Right atrium auricular region (tissue), 2 donors: ENCODE data around the gene RECQL5. TPM values are rescaled to one million over a fixed set of nuclear protein-coding genes. Genes with fewer than 3 reads are reported as not detected.

Experiments
- DNase-seq: peaks from one replicate; pipeline ENCODE4 v3.0.0-alpha.2; 2019; ENCODE audit warnings: low spot score
- H3K27ac ChIP-seq, 2 donors: fragments of 200-600 bp; sonication (generic); 1 replicate in 1 of 2; 2 replicates in 1 of 2; pipeline ENCODE4 v1.5.1; 2016 to 2019
- H3K27me3 ChIP-seq, 2 donors: fragments of 200-600 bp; sonication (generic); one replicate each; pipeline versions ENCODE4 v1.5.1 to v1.6.0; 2017 to 2019
- H3K36me3 ChIP-seq: fragments of 200-600 bp; sonication (generic); one replicate; pipeline ENCODE4 v1.5.1; 2016
- H3K4me1 ChIP-seq, 2 donors: fragments of 200-600 bp; sonication (generic); one replicate each; pipeline versions ENCODE4 v1.5.1 to v1.6.0; 2017 to 2019
- H3K4me3 ChIP-seq, 2 donors: fragments of 200-600 bp; sonication (generic); 1 replicate in 1 of 2; 2 replicates in 1 of 2; pipeline ENCODE4 v1.5.1; 2017 to 2019; ENCODE audit warnings: mild to moderate bottlenecking in 1 of 2, moderate library complexity in 1 of 2
- H3K9me3 ChIP-seq, 2 donors: fragments of 200-600 bp; sonication (generic); one replicate each; pipeline ENCODE4 v1.5.1; 2019
- total RNA-seq, 2 donors: library from RNA; depleted of rRNA; stranded (reverse); fragments of >200 nt; gene quantifications; one replicate each; pipeline ENCODE4 v1.1.0, GENCODE V29; 2016
- TF ChIP-seq, protein P1 (sequence below), 2 donors: fragments of 200-600 bp; sonication (generic); IDR thresholded peaks; one replicate each; pipeline ENCODE4 v1.5.1; 2019; ENCODE audit warnings: antibody characterized with exemption in 2 of 2

RECQL5 gene
- total RNA-seq, 2 donors from 2014 or later: 6.2 to 7.1 TPM

- Histone ChIP-seq H3K27me3 (no peaks in the 10 kb centered on the region), H3K4me3 (no peak overlapping the region), H3K36me3 (peaks cover 69% of the 10 kb centered on the region), H3K9me3 (no peaks in the 10 kb centered on the region), H3K4me1 (peaks cover 0 to 89% of the 10 kb centered on the region in 2 donors), H3K27ac (no peak overlapping the region)
- no peak for DNase-seq
- TF ChIP-seq, protein P1, sequence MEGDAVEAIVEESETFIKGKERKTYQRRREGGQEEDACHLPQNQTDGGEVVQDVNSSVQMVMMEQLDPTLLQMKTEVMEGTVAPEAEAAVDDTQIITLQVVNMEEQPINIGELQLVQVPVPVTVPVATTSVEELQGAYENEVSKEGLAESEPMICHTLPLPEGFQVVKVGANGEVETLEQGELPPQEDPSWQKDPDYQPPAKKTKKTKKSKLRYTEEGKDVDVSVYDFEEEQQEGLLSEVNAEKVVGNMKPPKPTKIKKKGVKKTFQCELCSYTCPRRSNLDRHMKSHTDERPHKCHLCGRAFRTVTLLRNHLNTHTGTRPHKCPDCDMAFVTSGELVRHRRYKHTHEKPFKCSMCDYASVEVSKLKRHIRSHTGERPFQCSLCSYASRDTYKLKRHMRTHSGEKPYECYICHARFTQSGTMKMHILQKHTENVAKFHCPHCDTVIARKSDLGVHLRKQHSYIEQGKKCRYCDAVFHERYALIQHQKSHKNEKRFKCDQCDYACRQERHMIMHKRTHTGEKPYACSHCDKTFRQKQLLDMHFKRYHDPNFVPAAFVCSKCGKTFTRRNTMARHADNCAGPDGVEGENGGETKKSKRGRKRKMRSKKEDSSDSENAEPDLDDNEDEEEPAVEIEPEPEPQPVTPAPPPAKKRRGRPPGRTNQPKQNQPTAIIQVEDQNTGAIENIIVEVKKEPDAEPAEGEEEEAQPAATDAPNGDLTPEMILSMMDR (IDR thresholded peaks at IDR 0.05): no peak
Observed at GRCh38 chr17:75703591-75703990, 36.6 kb upstream of the RECQL5 start.

GRCh38 chr17:75703191-75703590 lies 36.2 kb upstream of the RECQL5 start:
- Histone ChIP-seq H3K27ac (no peak overlapping the region), H3K4me3 (no peak overlapping the region), H3K27me3 (no peaks in the 10 kb centered on the region), H3K36me3 (peaks cover 69% of the 10 kb centered on the region), H3K4me1 (peaks cover 0 to 93% of the 10 kb centered on the region in 2 donors), H3K9me3 (no peaks in the 10 kb centered on the region)
- TF ChIP-seq, protein P1 (IDR thresholded peaks at IDR 0.05): no peak
- DNase-seq: no peak

DNA sequence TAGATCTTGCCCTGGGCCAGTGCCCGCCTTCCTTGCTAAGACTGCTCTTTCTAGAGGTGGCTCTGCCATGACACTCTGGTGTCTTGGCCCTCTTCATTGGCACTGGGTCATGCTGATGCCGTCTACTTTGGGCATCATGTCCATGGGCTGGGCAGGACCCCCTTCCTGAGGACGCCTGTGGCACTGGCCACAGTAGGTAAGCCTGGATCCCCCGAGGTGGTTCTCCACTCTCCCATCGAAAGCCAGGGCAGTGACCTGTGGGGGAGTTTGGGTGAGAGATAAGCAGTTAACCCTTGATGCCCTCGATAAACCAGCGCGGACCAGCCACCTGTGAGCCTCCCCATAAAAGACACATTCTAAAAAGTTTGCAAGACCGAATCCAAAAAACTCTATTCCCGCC lies 34.3 kb upstream of the RECQL5 start:
- DNase-seq: no peak
- peaks cover 0 to 92% of the 10 kb centered on the region in 2 donors for H3K4me1 ChIP-seq

GRCh38 chr17:75698659-75699058 lies 31.7 kb upstream of the RECQL5 start:
- DNase-seq: no peak
- no peaks in the 10 kb centered on the region for H3K27me3 ChIP-seq
- peaks cover 0 to 88% of the 10 kb centered on the region in 2 donors for H3K4me1 ChIP-seq
- H3K9me3 ChIP-seq: no peaks in the 10 kb centered on the region
- H3K27ac ChIP-seq: peak overlapping the region; percentile 93 to 97
- peaks cover 40% of the 10 kb centered on the region for H3K36me3 ChIP-seq
- no peak overlapping the region for H3K4me3 ChIP-seq
- TF ChIP-seq, protein P1 (IDR thresholded peaks at IDR 0.05): no peak

More for the DNA sequence above, 34.3 kb upstream of the RECQL5 start:
- peaks cover 54% of the 10 kb centered on the region for H3K36me3 ChIP-seq
- no peaks in the 10 kb centered on the region for H3K27me3 ChIP-seq
- peak overlapping the region; percentile 93 to 97 for H3K27ac ChIP-seq
- H3K4me3 ChIP-seq: no peak overlapping the region
- TF ChIP-seq, protein P1 (IDR thresholded peaks at IDR 0.05): no peak
- H3K9me3 ChIP-seq: no peaks in the 10 kb centered on the region

DNA sequence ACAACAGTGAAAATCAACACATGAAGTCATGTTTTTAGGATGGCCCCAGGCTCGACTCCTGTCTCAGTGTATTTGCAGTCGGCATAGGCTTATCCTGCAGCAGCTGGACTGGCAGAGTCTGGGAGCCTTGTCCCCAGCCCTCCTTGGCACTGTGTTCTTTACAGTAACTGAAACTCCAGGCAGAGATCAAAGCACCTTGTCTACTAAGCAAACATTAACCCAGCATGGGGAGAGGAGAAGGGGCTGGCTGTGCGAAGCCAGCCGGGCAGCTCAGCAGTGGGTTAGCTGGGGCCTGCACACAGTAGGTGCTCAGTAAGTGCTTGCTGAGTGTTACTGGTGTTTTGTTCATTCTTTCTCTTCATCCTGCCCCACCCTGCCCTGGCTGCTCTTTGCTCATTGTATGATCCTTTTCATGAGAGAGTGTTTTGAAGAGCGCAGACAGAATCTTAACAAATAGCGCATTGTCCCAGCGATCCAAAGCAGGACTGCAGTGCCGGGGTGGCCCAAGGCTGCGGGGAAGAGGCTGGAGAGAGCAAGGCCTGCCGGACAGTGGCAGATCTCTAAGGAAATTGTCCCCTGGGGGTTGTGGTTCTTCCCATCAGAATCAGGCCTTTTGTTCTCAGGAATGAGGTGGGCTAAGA lies 30.8 kb upstream of the RECQL5 start:
- Histone ChIP-seq H3K4me3 (no peak overlapping the region), H3K9me3 (no peaks in the 10 kb centered on the region), H3K4me1 (peaks cover 0 to 93% of the 10 kb centered on the region in 2 donors), H3K27ac (peak overlapping the region; percentile 93 to 97), H3K27me3 (no peaks in the 10 kb centered on the region), H3K36me3 (peaks cover 31% of the 10 kb centered on the region)
- no peak for DNase-seq
- TF ChIP-seq, protein P1 (IDR thresholded peaks at IDR 0.05): no peak

- H3K4me1 ChIP-seq: peaks cover 0 to 93% of the 10 kb centered on the region in 2 donors
- no peaks in the 10 kb centered on the region for H3K27me3 ChIP-seq
- peak overlapping the region; percentile 93 to 97 for H3K27ac ChIP-seq
- H3K9me3 ChIP-seq: no peaks in the 10 kb centered on the region
- peaks cover 12% of the 10 kb centered on the region for H3K36me3 ChIP-seq
- DNase-seq: no peak
- no peak overlapping the region for H3K4me3 ChIP-seq
- TF ChIP-seq, protein P1 (IDR thresholded peaks at IDR 0.05): no peak
Observed at GRCh38 chr17:75695830-75696271, 28.9 kb upstream of the RECQL5 start.
